PFSK-1 (cell line): ENCODE data around the gene ALG2.

ENCODE experiments used
- POLR2AphosphoS5 ChIP-seq: IDR thresholded peaks from 2 replicates; pipeline ENCODE4 v1.6.1; 2012; ENCODE audit warnings: low read depth, mild to moderate bottlenecking, control low read depth, low read length, moderate library complexity
- SIN3A ChIP-seq: IDR thresholded peaks from 2 replicates; pipeline ENCODE4 v1.6.1; 2012; ENCODE audit warnings: mild to moderate bottlenecking, low read length, moderate library complexity, borderline replicate concordance; ENCODE audit not compliant: insufficient read depth
- TAF1 ChIP-seq: IDR thresholded peaks from 2 replicates; pipeline ENCODE4 v1.6.1; 2012; ENCODE audit warnings: low read length, control low read depth, borderline replicate concordance; ENCODE audit not compliant: insufficient read depth
- TF ChIP-seq, protein P1 (sequence below), 2 experiments: IDR thresholded peaks; 2 replicates each; pipeline versions ENCODE4 v1.6.1 to v1.8.0; 2011 to 2012; ENCODE audit warnings: low read depth in 2 of 2, low read length in 2 of 2, control low read depth in 1 of 2, inconsistent platforms in 1 of 2, mild to moderate bottlenecking in 1 of 2, moderate library complexity in 1 of 2; ENCODE audit not compliant: insufficient read depth in 1 of 2

DNA sequence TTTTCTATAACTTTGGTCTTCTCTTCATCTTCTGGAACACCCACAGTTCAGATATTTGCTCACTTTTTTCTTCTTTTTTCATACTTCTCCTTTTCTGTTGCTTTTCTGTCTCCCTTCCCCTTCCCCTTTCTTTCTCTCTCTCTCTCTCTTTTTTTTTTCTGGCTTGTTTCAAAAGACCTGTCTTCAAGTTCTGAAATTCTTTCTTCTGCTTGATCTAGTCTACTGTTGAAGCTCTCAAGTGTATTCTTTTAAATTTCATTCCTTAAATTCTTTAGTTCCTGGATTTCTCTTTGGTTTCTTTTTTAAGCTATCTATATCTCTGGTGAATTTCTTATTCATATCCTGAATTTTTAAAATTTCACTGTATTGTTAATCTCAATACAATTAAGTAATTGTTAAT is 11.2 kb downstream of the ALG2 start:
- TF ChIP-seq, protein P1, sequence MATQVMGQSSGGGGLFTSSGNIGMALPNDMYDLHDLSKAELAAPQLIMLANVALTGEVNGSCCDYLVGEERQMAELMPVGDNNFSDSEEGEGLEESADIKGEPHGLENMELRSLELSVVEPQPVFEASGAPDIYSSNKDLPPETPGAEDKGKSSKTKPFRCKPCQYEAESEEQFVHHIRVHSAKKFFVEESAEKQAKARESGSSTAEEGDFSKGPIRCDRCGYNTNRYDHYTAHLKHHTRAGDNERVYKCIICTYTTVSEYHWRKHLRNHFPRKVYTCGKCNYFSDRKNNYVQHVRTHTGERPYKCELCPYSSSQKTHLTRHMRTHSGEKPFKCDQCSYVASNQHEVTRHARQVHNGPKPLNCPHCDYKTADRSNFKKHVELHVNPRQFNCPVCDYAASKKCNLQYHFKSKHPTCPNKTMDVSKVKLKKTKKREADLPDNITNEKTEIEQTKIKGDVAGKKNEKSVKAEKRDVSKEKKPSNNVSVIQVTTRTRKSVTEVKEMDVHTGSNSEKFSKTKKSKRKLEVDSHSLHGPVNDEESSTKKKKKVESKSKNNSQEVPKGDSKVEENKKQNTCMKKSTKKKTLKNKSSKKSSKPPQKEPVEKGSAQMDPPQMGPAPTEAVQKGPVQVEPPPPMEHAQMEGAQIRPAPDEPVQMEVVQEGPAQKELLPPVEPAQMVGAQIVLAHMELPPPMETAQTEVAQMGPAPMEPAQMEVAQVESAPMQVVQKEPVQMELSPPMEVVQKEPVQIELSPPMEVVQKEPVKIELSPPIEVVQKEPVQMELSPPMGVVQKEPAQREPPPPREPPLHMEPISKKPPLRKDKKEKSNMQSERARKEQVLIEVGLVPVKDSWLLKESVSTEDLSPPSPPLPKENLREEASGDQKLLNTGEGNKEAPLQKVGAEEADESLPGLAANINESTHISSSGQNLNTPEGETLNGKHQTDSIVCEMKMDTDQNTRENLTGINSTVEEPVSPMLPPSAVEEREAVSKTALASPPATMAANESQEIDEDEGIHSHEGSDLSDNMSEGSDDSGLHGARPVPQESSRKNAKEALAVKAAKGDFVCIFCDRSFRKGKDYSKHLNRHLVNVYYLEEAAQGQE (IDR thresholded peaks at IDR 0.05; ENCODE audit: insufficient read depth in 1 of 2, low read depth in 2 of 2, low read length in 2 of 2) = no peak
- TF ChIP-seq POLR2AphosphoS5 = no peak
- no peak for TF ChIP-seq SIN3A
- TF ChIP-seq TAF1 = no peak
